ENCODE measurements around the gene TVP23C.

Gene TVP23C

GRCh38 chr17:15493693-15494035, 69.6 kb downstream of the TVP23C start:
- no peak for DNase-seq (ENCODE audit: extremely low read depth, low read depth)
- TF ChIP-seq CTCF (IDR thresholded peaks at IDR 0.05; ENCODE audit: low read depth, low read length): no peak

DNA sequence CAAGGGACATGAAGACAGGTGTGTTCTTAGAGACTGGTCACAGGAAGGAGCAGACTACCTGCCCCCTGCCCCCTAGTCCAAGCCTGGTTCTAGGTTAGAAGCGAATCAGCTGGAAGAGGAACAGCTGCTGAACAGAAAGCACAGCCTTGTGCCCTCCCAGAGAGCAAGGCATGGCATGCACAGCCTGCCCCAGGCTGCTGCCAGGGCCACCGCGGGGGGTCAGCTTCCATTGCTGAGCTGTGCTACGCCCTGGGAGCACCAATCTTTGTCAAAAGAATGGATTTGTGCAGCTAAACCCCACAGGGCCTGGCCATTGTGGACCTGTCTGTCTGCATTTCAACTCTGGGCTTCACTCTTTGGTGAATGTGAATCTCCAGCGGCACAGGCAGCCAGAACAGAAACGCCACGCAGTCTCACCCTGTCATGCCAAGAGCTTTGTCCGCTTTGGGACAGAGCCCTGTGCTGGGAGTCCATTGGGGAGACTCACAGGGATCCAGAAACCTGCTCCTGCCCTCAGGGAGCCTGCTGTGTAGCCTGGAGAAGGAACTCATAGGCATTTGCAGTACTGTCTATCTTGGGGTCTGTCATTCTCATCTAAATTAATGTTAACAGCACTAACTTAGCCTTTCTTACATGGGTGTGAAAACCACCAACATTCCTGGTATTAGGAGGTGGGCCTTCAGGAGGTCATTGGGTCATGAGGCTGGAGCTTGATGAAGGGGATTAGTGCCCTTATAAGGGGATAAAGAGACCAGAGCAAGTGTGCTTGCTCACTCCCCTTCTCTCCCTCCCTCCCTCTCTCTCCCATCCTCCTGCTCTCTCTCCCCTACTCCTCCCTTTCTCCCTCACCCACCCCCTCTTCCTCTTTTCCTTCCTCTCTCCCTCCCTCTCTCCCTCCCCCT, 70.2 kb downstream of the TVP23C start:
- DNase-seq (ENCODE audit: extremely low read depth, low read depth): no peak
- no peak for TF ChIP-seq CTCF (IDR thresholded peaks at IDR 0.05; ENCODE audit: low read depth, low read length)

DNA sequence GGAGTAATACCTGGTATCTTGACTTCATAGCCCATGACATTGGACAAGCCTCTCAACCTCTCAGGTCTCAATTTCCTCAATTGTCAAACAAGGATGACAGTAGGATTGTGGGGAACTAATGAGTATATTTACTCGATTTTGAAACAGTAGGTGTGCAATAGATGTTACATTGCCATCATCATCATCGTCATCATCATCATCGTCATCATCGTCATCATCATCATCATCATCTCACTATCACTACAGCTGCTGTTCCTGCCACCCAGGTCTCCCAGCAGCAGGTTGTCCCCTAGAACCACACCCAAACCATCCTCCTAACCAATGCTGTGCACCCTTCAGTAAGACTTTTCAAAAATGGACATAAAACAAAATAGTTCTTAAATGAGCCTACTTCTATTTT, 71.1 kb downstream of the TVP23C start:
- no peak for DNase-seq (ENCODE audit: extremely low read depth, low read depth)
- TF ChIP-seq CTCF (IDR thresholded peaks at IDR 0.05; ENCODE audit: low read depth, low read length): no peak

GRCh38 chr17:15490634-15491261, 72.5 kb downstream of the TVP23C start:
- no peak for TF ChIP-seq CTCF (IDR thresholded peaks at IDR 0.05; ENCODE audit: low read depth, low read length)
- no peak for DNase-seq (ENCODE audit: extremely low read depth, low read depth)

DNA sequence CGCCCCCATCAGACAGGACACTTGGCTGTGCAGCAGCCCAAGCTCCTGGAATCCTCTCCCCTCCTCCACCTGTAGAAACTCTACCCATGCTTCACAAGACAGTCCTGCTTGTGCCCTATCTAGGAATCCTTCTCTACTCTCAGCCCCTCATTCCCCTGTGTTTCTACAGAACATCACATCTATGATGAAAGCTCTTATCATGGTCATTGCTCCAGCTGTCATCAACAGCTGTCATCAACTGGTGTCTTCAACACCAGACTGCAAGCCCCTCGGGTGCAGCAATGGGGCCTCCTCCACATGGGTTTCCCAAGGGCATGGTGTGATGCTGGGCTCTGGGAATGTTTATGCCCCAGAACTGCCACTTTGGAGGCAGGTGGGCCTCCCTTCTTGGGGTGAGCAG, 74.7 kb downstream of the TVP23C start:
- TF ChIP-seq CTCF (IDR thresholded peaks at IDR 0.05; ENCODE audit: low read depth, low read length): no peak
- DNase-seq (ENCODE audit: extremely low read depth, low read depth): no peak

DNA sequence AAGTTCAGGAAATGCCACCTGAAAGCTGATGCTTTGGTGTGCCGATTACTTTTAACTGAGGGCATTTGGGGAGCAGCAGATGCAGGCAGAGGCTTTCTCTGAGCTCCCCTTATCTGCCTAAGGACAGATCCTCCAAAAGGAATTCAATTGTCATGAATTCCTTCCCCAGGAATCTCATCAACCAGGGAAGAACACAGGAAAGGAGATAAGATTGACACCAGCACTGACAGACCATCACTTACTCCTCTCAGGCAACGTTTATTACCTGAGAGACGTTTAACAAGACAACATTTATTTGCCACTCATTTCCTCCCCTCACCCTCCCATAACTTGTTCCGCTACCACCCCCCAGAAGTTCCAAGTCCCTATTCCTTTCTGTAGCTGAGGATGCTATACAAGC, 78.2 kb downstream of the TVP23C start:
- TF ChIP-seq CTCF (IDR thresholded peaks at IDR 0.05; ENCODE audit: low read depth, low read length): no peak
- no peak for DNase-seq (ENCODE audit: extremely low read depth, low read depth)

GRCh38 chr17:15483431-15483830, 79.9 kb downstream of the TVP23C start:
- no peak for TF ChIP-seq CTCF (IDR thresholded peaks at IDR 0.05; ENCODE audit: low read depth, low read length)

More at GRCh38 chr17:15483431-15483830, 79.9 kb downstream of the TVP23C start:
- DNase-seq (ENCODE audit: extremely low read depth, low read depth): no peak
